ENCODE results near the gene MRGPRX2. TPM values are rescaled to one million over a fixed set of nuclear protein-coding genes. Genes with fewer than 3 reads are reported as not detected.

MRGPRX2 gene
- total and polyA plus RNA-seq, 2 donors (not counting 3 experiments of a cell fraction or from before 2014, with no cell fraction given): not detected

DNA sequence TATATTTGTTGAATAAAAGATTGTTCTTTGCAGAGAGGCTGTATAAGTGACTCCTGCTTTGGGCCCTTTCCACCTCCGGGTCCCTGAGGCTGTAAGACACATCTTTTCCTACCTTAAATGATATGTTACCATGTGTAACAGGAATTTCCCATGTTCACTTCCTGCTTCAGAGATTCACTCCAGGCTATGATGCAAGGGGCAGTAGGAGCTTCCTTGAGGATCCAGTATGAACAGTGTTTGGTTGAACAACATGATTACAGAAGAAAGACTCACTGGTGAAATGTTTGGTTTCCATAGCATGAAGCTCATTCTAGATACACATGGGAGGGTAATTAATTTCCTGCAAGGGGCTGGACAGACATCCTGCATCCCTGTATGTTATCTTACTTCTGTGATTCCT is 30.8 kb upstream of the MRGPRX2 start:
- H2AFZ ChIP-seq (ENCODE audit: low read depth, low read length): peak overlapping the region; percentile 31
- intact Hi-C loops (cut with micrococcal nuclease) (no loop called here), dilution Hi-C loops (cut with MboI; ENCODE audit: extremely low pct_ligation_motif_present, low sequenced_read_pairs) (no loop called here)
- no peaks in the 10 kb centered on the region for H3K27me3 ChIP-seq (ENCODE audit: control insufficient read depth in 2 of 2, insufficient read depth in 2 of 2, low read length in 2 of 2)
- H3K9me3 ChIP-seq (replicated peaks; ENCODE audit: control insufficient read depth, insufficient read depth, low read length): no peaks in the 10 kb centered on the region
- BruUV-seq (replicated peaks): no TSS peak
- FAIRE-seq: no peak
- H3K9ac ChIP-seq (replicated peaks; ENCODE audit: extremely low read depth, insufficient read depth, low read length): no peak overlapping the region
- no peaks in the 10 kb centered on the region for H3K9me1 ChIP-seq (replicated peaks; ENCODE audit: control insufficient read depth, extremely low read depth, insufficient read depth, low read length)
- ChIA-PET POLR2A (no interaction called here), CTCF (interaction anchor here (0.6 to 1.5 kb wide), 5 partner anchors 11 to 497 kb away, joined by 3 to 9 read pairs (median 3); no protein-coding TSS in a partner anchor)
- H3K79me2 ChIP-seq (ENCODE audit: control insufficient read depth, insufficient read depth, low read length): no peaks in the 10 kb centered on the region
- H4K20me1 ChIP-seq (replicated peaks; ENCODE audit: control insufficient read depth, extremely low read depth, insufficient read depth, low read length): no peaks in the 10 kb centered on the region
- peaks cover 50% of the 10 kb centered on the region for H3K4me1 ChIP-seq (ENCODE audit: control insufficient read depth, extremely low read depth, insufficient read depth, low read length)
- H3K4me3 ChIP-seq (replicated peaks in 1 of 3; ENCODE audit: insufficient read depth in 1 of 3, low read depth in 1 of 3, low read length in 3 of 3): no peak overlapping the region
- no peak overlapping the region for H3K27ac ChIP-seq (ENCODE audit: insufficient read depth, low read depth, low read length)
- no peak for TF ChIP-seq MYC (IDR thresholded peaks at IDR 0.05; ENCODE audit: low read depth, low read length)
- TF ChIP-seq, protein P1, sequence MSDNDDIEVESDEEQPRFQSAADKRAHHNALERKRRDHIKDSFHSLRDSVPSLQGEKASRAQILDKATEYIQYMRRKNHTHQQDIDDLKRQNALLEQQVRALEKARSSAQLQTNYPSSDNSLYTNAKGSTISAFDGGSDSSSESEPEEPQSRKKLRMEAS (IDR thresholded peaks at IDR 0.05; ENCODE audit: insufficient read depth, insufficient read length): no peak
- TF ChIP-seq EZH2 (IDR thresholded peaks at IDR 0.05; ENCODE audit: borderline replicate concordance, low read depth, low read length, severe bottlenecking): no peak
- TF ChIP-seq POLR2AphosphoS5 (IDR thresholded peaks at IDR 0.05; ENCODE audit: insufficient read depth, low read depth, low read length): no peak
- TF ChIP-seq POLR2A (IDR thresholded peaks at IDR 0.05; ENCODE audit: low read depth, low read length): no peak
- TF ChIP-seq JUN (IDR thresholded peaks at IDR 0.05; ENCODE audit: borderline replicate concordance, insufficient read depth, insufficient read length, low read depth): no peak
- no peak for TF ChIP-seq FOS (IDR thresholded peaks at IDR 0.05; ENCODE audit: borderline replicate concordance, insufficient read depth, low read length)
- no peak for TF ChIP-seq GATA2 (IDR thresholded peaks at IDR 0.05; ENCODE audit: insufficient read depth, insufficient read length, low read depth, low read length)
- TF ChIP-seq, protein P2, sequence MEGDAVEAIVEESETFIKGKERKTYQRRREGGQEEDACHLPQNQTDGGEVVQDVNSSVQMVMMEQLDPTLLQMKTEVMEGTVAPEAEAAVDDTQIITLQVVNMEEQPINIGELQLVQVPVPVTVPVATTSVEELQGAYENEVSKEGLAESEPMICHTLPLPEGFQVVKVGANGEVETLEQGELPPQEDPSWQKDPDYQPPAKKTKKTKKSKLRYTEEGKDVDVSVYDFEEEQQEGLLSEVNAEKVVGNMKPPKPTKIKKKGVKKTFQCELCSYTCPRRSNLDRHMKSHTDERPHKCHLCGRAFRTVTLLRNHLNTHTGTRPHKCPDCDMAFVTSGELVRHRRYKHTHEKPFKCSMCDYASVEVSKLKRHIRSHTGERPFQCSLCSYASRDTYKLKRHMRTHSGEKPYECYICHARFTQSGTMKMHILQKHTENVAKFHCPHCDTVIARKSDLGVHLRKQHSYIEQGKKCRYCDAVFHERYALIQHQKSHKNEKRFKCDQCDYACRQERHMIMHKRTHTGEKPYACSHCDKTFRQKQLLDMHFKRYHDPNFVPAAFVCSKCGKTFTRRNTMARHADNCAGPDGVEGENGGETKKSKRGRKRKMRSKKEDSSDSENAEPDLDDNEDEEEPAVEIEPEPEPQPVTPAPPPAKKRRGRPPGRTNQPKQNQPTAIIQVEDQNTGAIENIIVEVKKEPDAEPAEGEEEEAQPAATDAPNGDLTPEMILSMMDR (IDR thresholded peaks at IDR 0.05; ENCODE audit: extremely low read depth in 1 of 2, insufficient read depth in 1 of 2, low read depth in 1 of 2, low read length in 2 of 2): no peak
- no peak for DNase-seq (ENCODE audit: low read depth, low spot score)
- no peaks in the 10 kb centered on the region for H3K36me3 ChIP-seq (ENCODE audit: control insufficient read depth in 2 of 2, extremely low read depth in 1 of 2, insufficient read depth in 2 of 2, low read length in 2 of 2)
- no peak overlapping the region for H3K4me2 ChIP-seq (ENCODE audit: insufficient read depth, low read length)

Data from endothelial cell of umbilical vein (primary cell).